MM.1S (cell line): ENCODE data around the gene PCIF1.

Experiments used
- EZH2 ChIP-seq: fragments of 300-600 bp; sonication (generic); optimal IDR thresholded peaks from 2 replicates; pipeline ENCODE3; 2017; ENCODE audit warnings: low read depth, mild to moderate bottlenecking, antibody characterized with exemption, low read length, mixed read lengths
- EZH2phosphoT487 ChIP-seq: fragments of 300-600 bp; sonication (generic); IDR thresholded peaks from 2 replicates; pipeline ENCODE4 v1.6.1; 2018; ENCODE audit warnings: antibody characterized with exemption, low read length
- TF ChIP-seq, protein P1 (sequence below): fragments of 300-600 bp; sonication (generic); IDR thresholded peaks from 2 replicates; pipeline ENCODE4 v1.5.1; 2016; ENCODE audit warnings: antibody characterized with exemption, low read length, mixed read lengths

DNA sequence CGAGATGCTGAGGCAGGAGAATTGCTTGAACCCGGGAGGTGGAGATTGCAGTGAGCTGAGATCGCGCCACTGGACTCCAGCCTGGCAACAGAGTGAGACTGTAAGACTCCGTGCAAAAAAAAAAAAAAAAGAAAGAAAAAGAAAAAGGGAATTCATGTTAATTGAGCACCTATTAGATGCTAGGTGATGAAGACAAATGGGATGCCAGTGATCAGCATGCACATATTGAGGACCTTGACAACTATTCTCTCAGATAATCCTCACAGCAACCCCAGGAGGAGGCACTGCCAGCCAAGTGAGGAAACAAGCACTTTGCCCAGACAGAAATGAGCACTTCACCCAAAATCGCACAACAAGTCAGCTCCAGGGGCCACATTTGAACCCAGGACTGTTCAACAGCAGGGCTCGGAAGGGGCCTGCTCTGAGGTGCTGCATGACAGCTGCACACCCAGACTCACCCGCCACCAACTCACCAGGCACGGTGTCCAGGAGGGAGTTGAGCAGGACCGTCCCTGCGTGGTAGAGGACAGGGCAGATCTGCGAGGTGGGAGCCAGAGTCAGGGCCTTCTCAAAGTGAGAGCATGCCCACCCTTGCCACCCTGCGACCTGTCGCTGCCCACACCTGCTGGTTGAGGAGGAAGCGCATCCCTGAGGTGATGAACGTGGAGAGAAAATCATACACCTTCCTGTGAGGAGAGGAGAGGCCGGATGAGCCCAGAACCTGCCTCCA lies 27.1 kb upstream of the PCIF1 start:
- TF ChIP-seq, protein P1, sequence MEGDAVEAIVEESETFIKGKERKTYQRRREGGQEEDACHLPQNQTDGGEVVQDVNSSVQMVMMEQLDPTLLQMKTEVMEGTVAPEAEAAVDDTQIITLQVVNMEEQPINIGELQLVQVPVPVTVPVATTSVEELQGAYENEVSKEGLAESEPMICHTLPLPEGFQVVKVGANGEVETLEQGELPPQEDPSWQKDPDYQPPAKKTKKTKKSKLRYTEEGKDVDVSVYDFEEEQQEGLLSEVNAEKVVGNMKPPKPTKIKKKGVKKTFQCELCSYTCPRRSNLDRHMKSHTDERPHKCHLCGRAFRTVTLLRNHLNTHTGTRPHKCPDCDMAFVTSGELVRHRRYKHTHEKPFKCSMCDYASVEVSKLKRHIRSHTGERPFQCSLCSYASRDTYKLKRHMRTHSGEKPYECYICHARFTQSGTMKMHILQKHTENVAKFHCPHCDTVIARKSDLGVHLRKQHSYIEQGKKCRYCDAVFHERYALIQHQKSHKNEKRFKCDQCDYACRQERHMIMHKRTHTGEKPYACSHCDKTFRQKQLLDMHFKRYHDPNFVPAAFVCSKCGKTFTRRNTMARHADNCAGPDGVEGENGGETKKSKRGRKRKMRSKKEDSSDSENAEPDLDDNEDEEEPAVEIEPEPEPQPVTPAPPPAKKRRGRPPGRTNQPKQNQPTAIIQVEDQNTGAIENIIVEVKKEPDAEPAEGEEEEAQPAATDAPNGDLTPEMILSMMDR, result no peak
- no peak for TF ChIP-seq EZH2
- TF ChIP-seq EZH2phosphoT487, result no peak
